Endometrium (tissue), 2 donors: ENCODE results near the gene AOPEP.

Source experiments
- FAIRE-seq: peaks from 2 replicates; lab custom pipeline; 2012; peaks lifted over from hg19 to GRCh38; lab: Jason Lieb, UNC
- donor health status: control.
- donor health status: control.

Gene AOPEP

GRCh38 chr9:94792511-94792910 lies 66.0 kb downstream of the AOPEP start:
- no peak for FAIRE-seq

GRCh38 chr9:94794476-94795167 lies 68.1 kb downstream of the AOPEP start:
- FAIRE-seq: no peak

- no peak for FAIRE-seq
Observed at GRCh38 chr9:94796687-94797086, 70.2 kb downstream of the AOPEP start.

- no peak for FAIRE-seq
Observed at GRCh38 chr9:94798201-94798600, 71.7 kb downstream of the AOPEP start.

GRCh38 chr9:94798708-94799107 lies 72.2 kb downstream of the AOPEP start:
- no peak for FAIRE-seq

GRCh38 chr9:94799578-94800264 lies 73.2 kb downstream of the AOPEP start:
- FAIRE-seq: no peak

GRCh38 chr9:94800424-94801117 lies 74.1 kb downstream of the AOPEP start:
- no peak for FAIRE-seq

- no peak for FAIRE-seq
Observed at GRCh38 chr9:94801234-94801633, 74.7 kb downstream of the AOPEP start.

- no peak for FAIRE-seq
Observed at GRCh38 chr9:94801681-94802080, 75.2 kb downstream of the AOPEP start.

- FAIRE-seq: no peak
Observed at GRCh38 chr9:94802251-94802650, 75.8 kb downstream of the AOPEP start.

GRCh38 chr9:94802793-94803192 lies 76.3 kb downstream of the AOPEP start:
- no peak for FAIRE-seq

GRCh38 chr9:94804316-94804715 lies 77.8 kb downstream of the AOPEP start:
- FAIRE-seq: no peak

- FAIRE-seq: no peak
Observed at GRCh38 chr9:94805051-94805489, 78.6 kb downstream of the AOPEP start.

- FAIRE-seq: no peak
Observed at GRCh38 chr9:94805585-94805984, 79.1 kb downstream of the AOPEP start.

GRCh38 chr9:94806307-94806893 lies 79.9 kb downstream of the AOPEP start:
- FAIRE-seq: no peak

- FAIRE-seq: no peak
Observed at GRCh38 chr9:94807556-94807955, 81.1 kb downstream of the AOPEP start.

- no peak for FAIRE-seq
Observed at GRCh38 chr9:94808926-94809700, 82.6 kb downstream of the AOPEP start.

GRCh38 chr9:94809778-94810177 lies 83.3 kb downstream of the AOPEP start:
- no peak for FAIRE-seq

- FAIRE-seq: no peak
Observed at GRCh38 chr9:94811074-94811473, 84.6 kb downstream of the AOPEP start.

- FAIRE-seq: no peak
Observed at GRCh38 chr9:94812343-94812742, 85.8 kb downstream of the AOPEP start.

- FAIRE-seq: no peak
Observed at GRCh38 chr9:94813379-94813778, 86.9 kb downstream of the AOPEP start.
